Measurements from ENCODE around the gene HEATR5A. TPM values are rescaled to one million over a fixed set of nuclear protein-coding genes. Genes with fewer than 3 reads are reported as not detected.

Gene HEATR5A
- total and polyA plus RNA-seq, 2 of the 13 experiments (the other 11 are each of a cell fraction or from before 2014, with no cell fraction given): 36.4 to 105 TPM

- peak; percentile 5; the same call in 1 of the 2 replicates for TF ChIP-seq ARID4A (CRISPR knock-in tag; IDR thresholded peaks at IDR 0.05; ENCODE audit: borderline replicate concordance)
- peak; percentile 80 for TF ChIP-seq ZSCAN22 (CRISPR knock-in tag; IDR thresholded peaks at IDR 0.05)
- TF ChIP-seq IRF2 (CRISPR knock-in tag; IDR thresholded peaks at IDR 0.05): peak; percentile 77
- no peak for TF ChIP-seq TCF7L2 (IDR thresholded peaks at IDR 0.05; ENCODE audit: low read depth, low read length)
- TF ChIP-seq MAZ (IDR thresholded peaks at IDR 0.05; ENCODE audit: borderline replicate concordance, low read depth, low read length): no peak
- no peak for TF ChIP-seq MAZ (CRISPR knock-in tag; IDR thresholded peaks at IDR 0.05; ENCODE audit: low read depth)
- no peak for TF ChIP-seq ZNF569 (CRISPR knock-in tag; IDR thresholded peaks at IDR 0.05; ENCODE audit: borderline replicate concordance)
- TF ChIP-seq MEIS2 (CRISPR knock-in tag; IDR thresholded peaks at IDR 0.05): peak; percentile 58; the same call in 1 of the 2 replicates
- peak; percentile 76 for TF ChIP-seq SKI (IDR thresholded peaks at IDR 0.05; ENCODE audit: partially characterized antibody)
- TF ChIP-seq, protein P1, sequence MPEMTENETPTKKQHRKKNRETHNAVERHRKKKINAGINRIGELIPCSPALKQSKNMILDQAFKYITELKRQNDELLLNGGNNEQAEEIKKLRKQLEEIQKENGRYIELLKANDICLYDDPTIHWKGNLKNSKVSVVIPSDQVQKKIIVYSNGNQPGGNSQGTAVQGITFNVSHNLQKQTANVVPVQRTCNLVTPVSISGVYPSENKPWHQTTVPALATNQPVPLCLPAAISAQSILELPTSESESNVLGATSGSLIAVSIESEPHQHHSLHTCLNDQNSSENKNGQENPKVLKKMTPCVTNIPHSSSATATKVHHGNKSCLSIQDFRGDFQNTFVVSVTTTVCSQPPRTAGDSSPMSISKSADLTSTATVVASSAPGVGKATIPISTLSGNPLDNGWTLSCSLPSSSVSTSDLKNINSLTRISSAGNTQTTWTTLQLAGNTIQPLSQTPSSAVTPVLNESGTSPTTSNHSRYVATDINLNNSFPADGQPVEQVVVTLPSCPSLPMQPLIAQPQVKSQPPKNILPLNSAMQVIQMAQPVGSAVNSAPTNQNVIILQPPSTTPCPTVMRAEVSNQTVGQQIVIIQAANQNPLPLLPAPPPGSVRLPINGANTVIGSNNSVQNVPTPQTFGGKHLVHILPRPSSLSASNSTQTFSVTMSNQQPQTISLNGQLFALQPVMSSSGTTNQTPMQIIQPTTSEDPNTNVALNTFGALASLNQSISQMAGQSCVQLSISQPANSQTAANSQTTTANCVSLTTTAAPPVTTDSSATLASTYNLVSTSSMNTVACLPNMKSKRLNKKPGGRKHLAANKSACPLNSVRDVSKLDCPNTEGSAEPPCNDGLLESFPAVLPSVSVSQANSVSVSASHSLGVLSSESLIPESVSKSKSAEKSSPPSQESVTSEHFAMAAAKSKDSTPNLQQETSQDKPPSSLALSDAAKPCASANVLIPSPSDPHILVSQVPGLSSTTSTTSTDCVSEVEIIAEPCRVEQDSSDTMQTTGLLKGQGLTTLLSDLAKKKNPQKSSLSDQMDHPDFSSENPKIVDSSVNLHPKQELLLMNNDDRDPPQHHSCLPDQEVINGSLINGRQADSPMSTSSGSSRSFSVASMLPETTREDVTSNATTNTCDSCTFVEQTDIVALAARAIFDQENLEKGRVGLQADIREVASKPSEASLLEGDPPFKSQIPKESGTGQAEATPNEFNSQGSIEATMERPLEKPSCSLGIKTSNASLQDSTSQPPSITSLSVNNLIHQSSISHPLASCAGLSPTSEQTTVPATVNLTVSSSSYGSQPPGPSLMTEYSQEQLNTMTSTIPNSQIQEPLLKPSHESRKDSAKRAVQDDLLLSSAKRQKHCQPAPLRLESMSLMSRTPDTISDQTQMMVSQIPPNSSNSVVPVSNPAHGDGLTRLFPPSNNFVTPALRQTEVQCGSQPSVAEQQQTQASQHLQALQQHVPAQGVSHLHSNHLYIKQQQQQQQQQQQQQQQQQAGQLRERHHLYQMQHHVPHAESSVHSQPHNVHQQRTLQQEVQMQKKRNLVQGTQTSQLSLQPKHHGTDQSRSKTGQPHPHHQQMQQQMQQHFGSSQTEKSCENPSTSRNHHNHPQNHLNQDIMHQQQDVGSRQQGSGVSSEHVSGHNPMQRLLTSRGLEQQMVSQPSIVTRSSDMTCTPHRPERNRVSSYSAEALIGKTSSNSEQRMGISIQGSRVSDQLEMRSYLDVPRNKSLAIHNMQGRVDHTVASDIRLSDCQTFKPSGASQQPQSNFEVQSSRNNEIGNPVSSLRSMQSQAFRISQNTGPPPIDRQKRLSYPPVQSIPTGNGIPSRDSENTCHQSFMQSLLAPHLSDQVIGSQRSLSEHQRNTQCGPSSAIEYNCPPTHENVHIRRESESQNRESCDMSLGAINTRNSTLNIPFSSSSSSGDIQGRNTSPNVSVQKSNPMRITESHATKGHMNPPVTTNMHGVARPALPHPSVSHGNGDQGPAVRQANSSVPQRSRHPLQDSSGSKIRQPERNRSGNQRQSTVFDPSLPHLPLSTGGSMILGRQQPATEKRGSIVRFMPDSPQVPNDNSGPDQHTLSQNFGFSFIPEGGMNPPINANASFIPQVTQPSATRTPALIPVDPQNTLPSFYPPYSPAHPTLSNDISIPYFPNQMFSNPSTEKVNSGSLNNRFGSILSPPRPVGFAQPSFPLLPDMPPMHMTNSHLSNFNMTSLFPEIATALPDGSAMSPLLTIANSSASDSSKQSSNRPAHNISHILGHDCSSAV (CRISPR knock-in tag; IDR thresholded peaks at IDR 0.05; ENCODE audit: borderline replicate concordance): no peak
- peak; percentile 90; the same call in 1 of the 2 replicates for TF ChIP-seq DMTF1 (CRISPR knock-in tag; IDR thresholded peaks at IDR 0.05)
- TF ChIP-seq ZNF841 (CRISPR knock-in tag; IDR thresholded peaks at IDR 0.05; ENCODE audit: borderline replicate concordance): no peak
- no peak for TF ChIP-seq RARG (CRISPR knock-in tag; IDR thresholded peaks at IDR 0.05; ENCODE audit: low read depth)
- peak; percentile 71; the same call in 1 of the 2 replicates for TF ChIP-seq KDM3A (CRISPR knock-in tag; IDR thresholded peaks at IDR 0.05; ENCODE audit: low read depth)
Measured at GRCh38 chr14:31265701-31266398, 154.5 kb downstream of the HEATR5A start (continued).
